Peyer's patch (tissue), 4 donors: Measurements from ENCODE around the gene AQP3. TPM values are rescaled to one million over a fixed set of nuclear protein-coding genes. Genes with fewer than 3 reads are reported as not detected.
"Not testable (repeated sequence)": the region's sequence is repeated elsewhere in the genome, so short reads cannot be mapped to it uniquely, and the experiment has no call there.

Experiments used
- DNase-seq, 3 donors: peaks; one replicate each; pipeline ENCODE4 v3.0.0-alpha.2; 2017 to 2019
- H3K27ac ChIP-seq, 4 donors: fragments of 200-600 bp; sonication (generic); one replicate each; pipeline ENCODE4 v1.5.1; 2016 to 2019
- H3K27me3 ChIP-seq, 2 donors: fragments of 200-600 bp; sonication (generic); one replicate each; pipeline ENCODE4 v1.5.1; 2019
- H3K36me3 ChIP-seq, 3 donors: fragments of 200-600 bp; sonication (generic); one replicate each; pipeline ENCODE4 v1.5.1; 2016 to 2019
- H3K4me1 ChIP-seq, 4 donors: fragments of 200-600 bp; sonication (generic); one replicate each; pipeline ENCODE4 v1.5.1; 2016 to 2019
- H3K4me3 ChIP-seq, 4 donors: fragments of 200-600 bp; sonication (generic); 1 replicate in 3 of 4; 2 replicates in 1 of 4; pipeline ENCODE4 v1.5.1; 2016 to 2019; ENCODE audit warnings: mild to moderate bottlenecking in 1 of 4
- H3K9me3 ChIP-seq, 4 donors: fragments of 200-600 bp; sonication (generic); one replicate each; pipeline ENCODE4 v1.5.1; 2016 to 2019; ENCODE audit warnings: mild to moderate bottlenecking in 1 of 4
- POLR2A ChIP-seq, 2 donors: fragments of 450-650 bp; IDR thresholded peaks; one replicate each; pipeline ENCODE4 v1.5.1; 2017; ENCODE audit warnings: antibody characterized with exemption in 2 of 2, mild to moderate bottlenecking in 2 of 2, moderate library complexity in 2 of 2
- small RNA-seq, 2 donors: library from RNA; depleted of rRNA; stranded (forward); fragments of <200 nt; gene quantifications; one replicate each; pipeline ENCODE3, GENCODE V24; 2016
- total RNA-seq, 4 donors: library from RNA; depleted of rRNA; stranded (reverse); fragments of >200 nt; gene quantifications; one replicate each; pipeline ENCODE4 v1.1.0, GENCODE V29; 2016
- TF ChIP-seq, protein P1 (sequence below), 6 experiments: fragments of 450-650 bp in 4 of 6; fragments of 200-600 bp in 2 of 6; sonication (generic) in 1 of 6; IDR thresholded peaks; one replicate each; pipeline ENCODE4 v1.5.1; 2017 to 2019; ENCODE audit warnings: antibody characterized with exemption in 6 of 6, mild to moderate bottlenecking in 3 of 6, moderate library complexity in 1 of 6

The AQP3 gene
- total RNA-seq, 4 donors from 2014 or later, result 12.4 to 424 (median 260) TPM

DNA sequence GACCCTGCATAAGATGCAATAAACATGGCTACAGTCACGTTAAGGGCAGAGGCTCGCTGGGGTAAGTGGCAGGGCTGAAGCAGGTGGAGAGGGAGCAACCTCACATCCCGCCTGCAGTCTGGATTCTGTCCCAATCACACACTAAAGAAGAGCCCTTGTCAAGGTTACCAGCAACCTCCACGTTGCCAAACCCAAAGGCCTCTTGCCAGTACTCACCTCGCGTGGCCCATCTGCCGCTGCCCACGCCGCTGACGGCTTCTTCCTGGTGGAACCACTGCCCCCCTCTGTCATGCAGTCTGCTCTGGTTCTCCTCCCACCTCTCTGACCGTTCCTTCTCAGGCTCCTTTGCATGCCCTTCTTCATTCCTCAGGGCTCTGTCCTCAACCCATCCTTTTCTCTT lies 53.8 kb downstream of the AQP3 start:
- DNase-seq, result no peak
- Histone ChIP-seq H3K27me3 (no peaks in the 10 kb centered on the region), H3K4me3 (peak overlapping the region in 2 of 4 donors; percentile 48 to 54), H3K27ac (peak overlapping the region in 3 of 4 donors; percentile 66 to 93 (median 78)), H3K9me3 (no peaks in the 10 kb centered on the region), H3K4me1 (peaks cover 0 to 11% (median 0%) of the 10 kb centered on the region in 4 donors), H3K36me3 (no peaks in the 10 kb centered on the region)
- no peak for TF ChIP-seq POLR2A (IDR thresholded peaks at IDR 0.05)
- TF ChIP-seq, protein P1, sequence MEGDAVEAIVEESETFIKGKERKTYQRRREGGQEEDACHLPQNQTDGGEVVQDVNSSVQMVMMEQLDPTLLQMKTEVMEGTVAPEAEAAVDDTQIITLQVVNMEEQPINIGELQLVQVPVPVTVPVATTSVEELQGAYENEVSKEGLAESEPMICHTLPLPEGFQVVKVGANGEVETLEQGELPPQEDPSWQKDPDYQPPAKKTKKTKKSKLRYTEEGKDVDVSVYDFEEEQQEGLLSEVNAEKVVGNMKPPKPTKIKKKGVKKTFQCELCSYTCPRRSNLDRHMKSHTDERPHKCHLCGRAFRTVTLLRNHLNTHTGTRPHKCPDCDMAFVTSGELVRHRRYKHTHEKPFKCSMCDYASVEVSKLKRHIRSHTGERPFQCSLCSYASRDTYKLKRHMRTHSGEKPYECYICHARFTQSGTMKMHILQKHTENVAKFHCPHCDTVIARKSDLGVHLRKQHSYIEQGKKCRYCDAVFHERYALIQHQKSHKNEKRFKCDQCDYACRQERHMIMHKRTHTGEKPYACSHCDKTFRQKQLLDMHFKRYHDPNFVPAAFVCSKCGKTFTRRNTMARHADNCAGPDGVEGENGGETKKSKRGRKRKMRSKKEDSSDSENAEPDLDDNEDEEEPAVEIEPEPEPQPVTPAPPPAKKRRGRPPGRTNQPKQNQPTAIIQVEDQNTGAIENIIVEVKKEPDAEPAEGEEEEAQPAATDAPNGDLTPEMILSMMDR (IDR thresholded peaks at IDR 0.05), result no peak

DNA sequence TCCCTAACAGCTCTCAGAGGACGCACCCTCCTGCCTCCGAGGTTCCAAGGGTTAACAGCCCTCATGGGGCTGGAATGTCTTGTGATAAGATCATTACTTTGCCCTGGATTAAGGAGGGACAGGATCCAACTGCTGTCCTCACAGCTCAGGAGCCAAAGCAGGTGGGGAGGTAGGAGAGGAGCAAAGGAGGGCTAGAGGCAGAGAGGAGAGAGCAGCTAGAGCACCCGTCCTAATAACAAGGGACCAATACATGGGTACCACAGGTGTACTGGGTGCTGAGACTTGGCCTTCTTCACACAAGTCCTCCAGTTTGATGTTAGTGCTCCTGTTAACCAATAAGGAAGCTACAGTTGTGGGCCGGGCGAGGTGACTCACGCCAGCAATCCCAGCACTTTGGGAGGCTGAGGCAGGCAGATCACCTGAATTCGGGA lies 54.8 kb downstream of the AQP3 start:
- H3K36me3 ChIP-seq, H3K9me3 ChIP-seq, H3K27me3 ChIP-seq: not testable (repeated sequence)
- peak overlapping the region in 2 of 4 donors; percentile 48 to 54 for H3K4me3 ChIP-seq
- peak in 2 of 3 donors; percentile 69 to 74 for DNase-seq
- peak in 1 of 2 donors; percentile 57 for TF ChIP-seq POLR2A (IDR thresholded peaks at IDR 0.05)
- H3K4me1 ChIP-seq, result peaks cover 0 to 11% (median 0%) of the 10 kb centered on the region in 4 donors
- H3K27ac ChIP-seq, result peak overlapping the region in 3 of 4 donors; percentile 66 to 93 (median 78)

Small RNA genes within 50 kb of the gene (small RNA-seq; reads per million reads assigned to genes)
- gene AL356218.2 (0 reads per million in 2 donors), gene MIR6851 (0 reads per million in 2 donors)

Other genes with a start within 250 kb of the AQP3 start
- gene SPINK4, start 207.4 kb downstream of the AQP3 start, total RNA-seq, result 100 to 1,000 TPM; 106 to 639 (median 276) TPM
- 10 to 100 TPM; 36.2 to 61.1 (median 56.4) TPM for gene BAG1, start 182.9 kb downstream of the AQP3 start, total RNA-seq
- 10 to 100 TPM; 42.9 to 78.8 (median 60.8) TPM for gene CHMP5, start 182.5 kb downstream of the AQP3 start, total RNA-seq
- 100 to 1,000 TPM in 1 of 4 donors, 10 to 100 TPM in 3; 35.2 to 101 (median 59.6) TPM for gene NFX1, start 157.1 kb downstream of the AQP3 start, total RNA-seq
- gene AQP7, start 45.0 kb downstream of the AQP3 start, total RNA-seq, result 100 to 1,000 TPM in 1 of 4 donors, 10 to 100 TPM in 2, 1 to 10 TPM in 1; 5.0 to 119 (median 79.2) TPM
- gene NOL6, start 26.3 kb upstream of the AQP3 start, total RNA-seq, result 10 to 100 TPM; 14.5 to 26.4 (median 18.4) TPM
- gene ANKRD18B, start 76.7 kb upstream of the AQP3 start, total RNA-seq, result not detected